ENCODE measurements around the gene GMPPA.

Gene GMPPA

GRCh38 chr2:219498280-219499057 is at the start of gene GMPPA:
Gene GMPPA (plus strand): TSS chr2:219498891. CDS start chr2:219499976, 1,085 bp downstream.
- DNase-seq: peak; percentile 88 to 97

GRCh38 chr2:219449609-219450008 is 49.1 kb upstream of the GMPPA start:
- no peak for DNase-seq

GRCh38 chr2:219451661-219452360 is 46.9 kb upstream of the GMPPA start:
- no peak for DNase-seq

- DNase-seq: no peak
Measured at GRCh38 chr2:219452361-219453317, 46.1 kb upstream of the GMPPA start.

GRCh38 chr2:219453671-219454590 is 44.8 kb upstream of the GMPPA start:
- no peak for DNase-seq

GRCh38 chr2:219455581-219455980 is 43.1 kb upstream of the GMPPA start:
- no peak for DNase-seq

- no peak for DNase-seq
Measured at GRCh38 chr2:219457784-219458369, 40.8 kb upstream of the GMPPA start.

GRCh38 chr2:219458996-219459395 is 39.7 kb upstream of the GMPPA start:
- DNase-seq: no peak

- DNase-seq: no peak
Measured at GRCh38 chr2:219459460-219460311, 39.0 kb upstream of the GMPPA start.

- no peak for DNase-seq
Measured at GRCh38 chr2:219460424-219460926, 38.2 kb upstream of the GMPPA start.

GRCh38 chr2:219461047-219461514 is 37.6 kb upstream of the GMPPA start:
- no peak for DNase-seq

GRCh38 chr2:219461669-219462068 is 37.0 kb upstream of the GMPPA start:
- no peak for DNase-seq

- no peak for DNase-seq
Measured at GRCh38 chr2:219462349-219462748, 36.3 kb upstream of the GMPPA start.

GRCh38 chr2:219464286-219465032 is 34.2 kb upstream of the GMPPA start:
- no peak for DNase-seq

- DNase-seq: no peak
Measured at GRCh38 chr2:219465659-219466561, 32.8 kb upstream of the GMPPA start.

- no peak for DNase-seq
Measured at GRCh38 chr2:219466816-219467735, 31.6 kb upstream of the GMPPA start.

- no peak for DNase-seq
Measured at GRCh38 chr2:219467736-219468075, 31.0 kb upstream of the GMPPA start.
